Measurements from ENCODE around the gene RGMA. TPM values are rescaled to one million over a fixed set of nuclear protein-coding genes. Genes with fewer than 3 reads are reported as not detected.

Gene RGMA
- total RNA-seq, 5 donors from 2014 or later (not counting 1 experiment from before 2014, with no cell fraction given) = 0.15 to 0.44 (median 0.23) TPM; not detected in 2

DNA sequence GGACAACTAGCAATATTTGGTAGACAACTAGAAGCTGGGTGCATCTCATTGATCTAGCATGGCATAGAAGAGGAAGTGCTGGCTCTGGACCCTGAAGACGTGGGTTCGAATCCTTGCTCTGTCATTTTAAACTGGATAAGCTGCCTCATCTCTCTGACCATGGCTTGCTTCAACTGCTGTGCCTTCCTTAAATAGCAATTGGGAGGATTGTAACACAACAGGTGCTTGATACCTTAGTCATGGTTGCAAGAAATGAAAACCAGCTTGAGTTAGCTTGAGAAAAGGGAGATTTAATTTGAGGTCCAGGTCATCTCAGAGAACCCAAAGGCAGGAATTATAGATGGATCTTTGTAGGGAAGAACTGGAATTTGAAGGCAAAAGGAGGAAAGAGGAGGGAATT lies 14.8 kb upstream of the RGMA start:
- ATAC-seq (replicated peaks in 1 of 4) (no peak), DNase-seq (no peak)
- CTCF ChIA-PET = interaction anchor here in 1 of 2 donors (0.8 kb wide), 1 partner anchor 15 kb away, joined by 3 read pairs; the partner anchor contains the start of gene RGMA
- Mint-ChIP-seq H3K36me3 (no peaks in the 10 kb centered on the region), H3K4me3 (no peak overlapping the region), H3K4me1 (no peaks in the 10 kb centered on the region), H3K9me3 (peaks cover 0 to 8% (median 0%) of the 10 kb centered on the region in 3 donors), H3K27me3 (peaks cover 40 to 49% of the 10 kb centered on the region in 2 donors), H3K27ac (no peak overlapping the region)
- POLR2A ChIA-PET = no interaction called here
- 59% methylated on average over 2 of the region's 2 CpGs for WGBS (ENCODE audit: insufficient coverage)
- Histone ChIP-seq H3K27me3 (replicated peaks in 1 of 2; ENCODE audit: control insufficient read depth in 2 of 2, extremely low read depth in 1 of 2, insufficient read depth in 2 of 2, low read length in 1 of 2) (peaks cover 0 to 13% of the 10 kb centered on the region in 2 experiments), H3K9me3 (no peaks in the 10 kb centered on the region), H3K4me3 (ENCODE audit: control insufficient read depth in 1 of 2, extremely low read depth in 1 of 2, low read length in 1 of 2) (no peak overlapping the region), H3K27ac (ENCODE audit: low read length) (no peak overlapping the region), H3K36me3 (ENCODE audit: control insufficient read depth in 2 of 2, extremely low read depth in 1 of 2, insufficient read depth in 1 of 2, low read length in 1 of 2) (no peaks in the 10 kb centered on the region), H3K4me1 (ENCODE audit: control insufficient read depth in 1 of 2, extremely low read depth in 1 of 2, insufficient read depth in 2 of 2, low read length in 2 of 2) (no peaks in the 10 kb centered on the region)

DNA sequence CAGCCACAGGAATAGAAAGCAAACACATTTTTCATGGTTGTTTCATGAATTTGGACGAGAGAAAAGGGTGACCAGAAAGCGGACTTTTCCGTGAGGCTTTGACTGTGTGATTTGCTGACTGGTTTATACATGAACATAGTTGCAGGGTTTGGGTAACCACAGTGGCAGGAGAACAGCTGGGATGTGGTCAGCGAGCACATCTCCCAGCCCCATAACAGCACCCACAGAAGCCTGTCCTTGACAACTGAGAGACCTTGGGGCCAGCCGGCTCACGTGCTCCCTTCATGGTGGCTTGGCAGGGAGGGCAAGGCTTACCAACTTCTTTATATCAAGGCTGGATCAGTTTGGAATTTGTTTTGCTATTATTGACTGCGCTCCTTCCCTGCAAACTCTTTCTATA lies 13.2 kb upstream of the RGMA start:
- no peak for ATAC-seq (replicated peaks in 1 of 4)
- no peak for DNase-seq
- WGBS (ENCODE audit: insufficient coverage) = 77% methylated on average over 3 of the region's 7 CpGs
- Mint-ChIP-seq H3K4me1 (no peaks in the 10 kb centered on the region), H3K27ac (no peak overlapping the region), H3K27me3 (peaks cover 24 to 33% of the 10 kb centered on the region in 2 donors), H3K4me3 (no peak overlapping the region), H3K9me3 (peaks cover 0 to 8% (median 0%) of the 10 kb centered on the region in 3 donors), H3K36me3 (no peaks in the 10 kb centered on the region)
- CTCF ChIA-PET = interaction anchor here in 1 of 2 donors (0.6 kb wide), 1 partner anchor 550 kb away, joined by 3 read pairs; no protein-coding TSS in a partner anchor
- no peak overlapping the region for H3K4me3 ChIP-seq (ENCODE audit: control insufficient read depth in 1 of 2, extremely low read depth in 1 of 2, low read length in 1 of 2)
- H3K4me1 ChIP-seq (ENCODE audit: control insufficient read depth in 1 of 2, extremely low read depth in 1 of 2, insufficient read depth in 2 of 2, low read length in 2 of 2) = no peaks in the 10 kb centered on the region
- no peaks in the 10 kb centered on the region for H3K36me3 ChIP-seq (ENCODE audit: control insufficient read depth in 2 of 2, extremely low read depth in 1 of 2, insufficient read depth in 1 of 2, low read length in 1 of 2)
- POLR2A ChIA-PET = interaction anchor here in 1 of 2 donors (0.7 kb wide), 1 partner anchor 71 kb away, joined by 5 read pairs; no protein-coding TSS in a partner anchor
- H3K27me3 ChIP-seq (replicated peaks in 1 of 2; ENCODE audit: control insufficient read depth in 2 of 2, extremely low read depth in 1 of 2, insufficient read depth in 2 of 2, low read length in 1 of 2) = peaks cover 0 to 13% of the 10 kb centered on the region in 2 experiments
- H3K27ac ChIP-seq (ENCODE audit: low read length) = no peak overlapping the region
- no peaks in the 10 kb centered on the region for H3K9me3 ChIP-seq

DNA sequence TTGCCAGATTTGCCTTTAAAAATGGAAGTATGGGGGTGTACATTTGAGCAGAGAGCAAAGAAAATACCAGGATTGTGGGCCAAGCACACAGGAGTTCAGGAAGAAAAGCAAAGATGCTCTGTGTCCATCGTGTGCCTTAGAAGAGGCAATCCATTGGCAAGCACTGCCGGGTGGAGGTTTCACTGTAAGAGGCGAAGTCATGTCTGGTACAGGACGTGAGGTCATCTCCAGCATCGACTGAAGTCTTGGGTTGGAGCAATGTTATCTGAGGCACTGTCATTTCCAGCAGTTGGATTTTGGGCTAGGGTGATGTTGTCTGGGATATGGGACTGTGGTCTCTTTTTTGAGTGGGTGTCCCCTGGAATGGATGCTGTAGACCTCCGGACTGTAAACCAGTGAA lies 4.8 kb upstream of the RGMA start:
- H3K9me3 ChIP-seq = no peaks in the 10 kb centered on the region
- H3K36me3 ChIP-seq (ENCODE audit: control insufficient read depth in 2 of 2, extremely low read depth in 1 of 2, insufficient read depth in 1 of 2, low read length in 1 of 2) = no peaks in the 10 kb centered on the region
- CTCF ChIA-PET = no interaction called here
- Mint-ChIP-seq H3K4me3 (no peak overlapping the region), H3K27ac (no peak overlapping the region), H3K27me3 (peaks cover 10 to 22% of the 10 kb centered on the region in 2 donors), H3K9me3 (no peaks in the 10 kb centered on the region), H3K36me3 (no peaks in the 10 kb centered on the region), H3K4me1 (peaks cover 0 to 10% (median 8%) of the 10 kb centered on the region in 3 donors)
- peaks cover 6 to 22% of the 10 kb centered on the region in 2 experiments for H3K27me3 ChIP-seq (replicated peaks in 1 of 2; ENCODE audit: control insufficient read depth in 2 of 2, extremely low read depth in 1 of 2, insufficient read depth in 2 of 2, low read length in 1 of 2)
- H3K4me1 ChIP-seq (ENCODE audit: control insufficient read depth in 1 of 2, extremely low read depth in 1 of 2, insufficient read depth in 2 of 2, low read length in 2 of 2) = peaks cover 0 to 7% of the 10 kb centered on the region in 2 experiments
- no peak overlapping the region for H3K27ac ChIP-seq (ENCODE audit: low read length)
- POLR2A ChIA-PET = no interaction called here
- DNase-seq (no peak), ATAC-seq (replicated peaks in 1 of 4) (no peak)
- H3K4me3 ChIP-seq (ENCODE audit: control insufficient read depth in 1 of 2, extremely low read depth in 1 of 2, low read length in 1 of 2) = no peak overlapping the region
- WGBS (ENCODE audit: insufficient coverage) = 83% methylated on average over 6 of the region's 6 CpGs

DNA sequence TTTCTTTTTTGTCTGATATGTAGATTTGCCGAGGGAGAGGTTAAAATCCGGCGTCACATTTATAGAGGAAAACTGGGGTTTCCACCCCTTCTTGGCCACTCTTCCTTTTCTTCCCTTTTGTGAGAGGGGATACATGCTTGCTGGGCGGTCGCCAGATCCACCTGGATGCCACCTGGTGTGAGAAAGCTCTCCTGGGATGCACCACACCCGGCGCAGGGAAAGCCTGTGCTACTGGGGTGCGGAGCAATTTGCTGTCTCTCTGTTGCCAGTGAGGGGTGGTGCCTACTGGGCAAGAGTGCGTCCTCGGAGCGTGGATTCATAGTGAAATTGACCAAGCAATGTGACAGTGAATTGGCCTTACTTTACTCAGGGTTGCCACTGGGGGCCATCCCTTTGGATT lies 2.5 kb upstream of the RGMA start:
- H3K4me1 ChIP-seq (ENCODE audit: control insufficient read depth in 1 of 2, extremely low read depth in 1 of 2, insufficient read depth in 2 of 2, low read length in 2 of 2) = peaks cover 0 to 21% of the 10 kb centered on the region in 2 experiments
- H3K36me3 ChIP-seq (ENCODE audit: control insufficient read depth in 2 of 2, extremely low read depth in 1 of 2, insufficient read depth in 1 of 2, low read length in 1 of 2) = no peaks in the 10 kb centered on the region
- peaks cover 26 to 42% of the 10 kb centered on the region in 2 donors for H3K27me3 Mint-ChIP-seq
- no peak overlapping the region for H3K4me3 Mint-ChIP-seq
- H3K9me3 Mint-ChIP-seq = no peaks in the 10 kb centered on the region
- H3K27ac Mint-ChIP-seq = no peak overlapping the region
- ChIA-PET POLR2A (no interaction called here), CTCF (no interaction called here)
- no peak overlapping the region for H3K4me3 ChIP-seq (ENCODE audit: control insufficient read depth in 1 of 2, extremely low read depth in 1 of 2, low read length in 1 of 2)
- H3K27ac ChIP-seq (ENCODE audit: low read length) = no peak overlapping the region
- no peak for ATAC-seq (replicated peaks in 1 of 4)
- peaks cover 6 to 39% of the 10 kb centered on the region in 2 experiments for H3K27me3 ChIP-seq (replicated peaks in 1 of 2; ENCODE audit: control insufficient read depth in 2 of 2, extremely low read depth in 1 of 2, insufficient read depth in 2 of 2, low read length in 1 of 2)
- no peaks in the 10 kb centered on the region for H3K36me3 Mint-ChIP-seq
- H3K4me1 Mint-ChIP-seq = peaks cover 8 to 18% (median 17%) of the 10 kb centered on the region in 3 donors
- DNase-seq = no peak
- H3K9me3 ChIP-seq = no peaks in the 10 kb centered on the region
- 76% methylated on average over 8 of the region's 11 CpGs for WGBS (ENCODE audit: insufficient coverage)

DNA sequence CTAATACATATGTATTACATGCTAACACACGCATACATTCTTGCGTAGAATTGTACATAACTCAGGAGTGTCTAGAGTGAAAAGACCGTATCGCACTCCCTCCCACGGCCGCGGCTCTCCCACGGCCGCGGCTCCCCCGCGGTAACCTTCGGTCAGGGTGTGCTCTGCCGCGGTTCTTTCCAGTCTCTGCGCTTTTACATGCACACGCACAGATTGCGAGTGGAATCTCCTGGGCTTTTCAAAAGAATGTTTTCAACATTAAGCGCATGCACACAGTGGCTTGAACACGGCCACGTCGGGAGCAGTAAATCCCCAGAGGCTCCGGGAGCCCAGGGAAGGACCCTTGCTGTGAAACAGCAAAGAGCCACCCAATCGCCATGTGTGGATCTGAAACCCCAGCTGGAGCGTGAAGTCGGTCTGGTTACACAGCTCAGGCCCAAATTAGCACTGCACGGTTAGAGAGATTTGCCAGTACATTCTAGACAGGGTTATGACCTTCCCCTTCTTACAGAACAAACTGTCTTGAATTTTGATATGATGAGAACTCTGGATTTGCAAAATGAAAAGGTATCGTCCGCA lies 805 bp upstream of the RGMA start:
- peaks cover 38 to 55% of the 10 kb centered on the region in 2 donors for H3K27me3 Mint-ChIP-seq
- H3K36me3 Mint-ChIP-seq = no peaks in the 10 kb centered on the region
- ChIA-PET CTCF (no interaction called here), POLR2A (no interaction called here)
- no peak overlapping the region for H3K27ac ChIP-seq (ENCODE audit: low read length)
- no peaks in the 10 kb centered on the region for H3K36me3 ChIP-seq (ENCODE audit: control insufficient read depth in 2 of 2, extremely low read depth in 1 of 2, insufficient read depth in 1 of 2, low read length in 1 of 2)
- H3K4me1 ChIP-seq (ENCODE audit: control insufficient read depth in 1 of 2, extremely low read depth in 1 of 2, insufficient read depth in 2 of 2, low read length in 2 of 2) = peaks cover 0 to 21% of the 10 kb centered on the region in 2 experiments
- H3K27me3 ChIP-seq (replicated peaks in 1 of 2; ENCODE audit: control insufficient read depth in 2 of 2, extremely low read depth in 1 of 2, insufficient read depth in 2 of 2, low read length in 1 of 2) = peaks cover 6 to 41% of the 10 kb centered on the region in 2 experiments
- 9% methylated on average over 21 of the region's 29 CpGs for WGBS (ENCODE audit: insufficient coverage)
- no peaks in the 10 kb centered on the region for H3K9me3 ChIP-seq
- no peaks in the 10 kb centered on the region for H3K9me3 Mint-ChIP-seq
- peaks cover 8 to 18% (median 17%) of the 10 kb centered on the region in 3 donors for H3K4me1 Mint-ChIP-seq
- DNase-seq = no peak
- H3K27ac Mint-ChIP-seq = no peak overlapping the region
- H3K4me3 Mint-ChIP-seq = peak overlapping the region; percentile 63 to 74 (median 73)
- no peak for ATAC-seq (replicated peaks in 1 of 4)
- no peak overlapping the region for H3K4me3 ChIP-seq (ENCODE audit: control insufficient read depth in 1 of 2, extremely low read depth in 1 of 2, low read length in 1 of 2)

DNA sequence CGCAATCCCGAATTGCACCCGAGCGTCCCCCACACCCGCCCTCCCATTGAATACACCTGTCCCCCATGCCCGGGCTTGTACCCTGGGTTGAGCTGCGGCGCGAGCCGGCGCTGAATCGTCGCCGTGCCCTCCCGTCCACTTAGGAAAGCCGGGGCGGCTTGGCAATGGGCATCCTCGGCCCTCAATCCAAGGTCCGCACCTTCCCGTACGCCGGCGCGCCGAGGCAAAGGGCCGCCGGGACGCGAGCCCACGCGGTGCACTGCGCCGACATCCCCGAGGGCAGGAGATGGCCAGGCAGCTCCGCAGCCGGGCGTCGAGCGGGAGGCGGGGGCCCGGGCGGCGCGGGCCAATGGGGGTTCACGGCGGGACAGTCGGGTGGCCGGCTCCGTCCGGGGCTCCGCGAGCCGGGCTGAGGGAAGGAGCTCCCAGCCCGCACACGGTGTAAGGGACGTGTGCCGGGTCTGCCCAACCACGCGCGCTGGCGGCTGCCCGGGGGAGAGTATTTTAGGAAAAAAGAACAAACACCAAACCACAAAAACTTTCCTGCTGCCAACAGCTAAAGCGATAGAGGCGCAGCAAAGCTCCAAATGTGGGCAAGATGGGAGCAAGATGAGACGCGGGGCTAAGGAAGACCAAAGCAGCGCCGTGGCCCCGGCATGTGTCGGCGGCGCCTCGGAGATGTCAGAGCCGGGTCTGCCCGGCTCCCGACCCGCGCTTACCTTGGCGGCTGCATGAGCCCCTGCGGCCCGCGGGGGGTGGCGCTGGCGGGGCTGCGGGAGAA lies 621 bp downstream of the RGMA start:
- Mint-ChIP-seq H3K9me3 (no peaks in the 10 kb centered on the region), H3K36me3 (no peaks in the 10 kb centered on the region), H3K27me3 (peaks cover 48 to 65% of the 10 kb centered on the region in 2 donors), H3K4me3 (peak overlapping the region; percentile 74 to 83 (median 76)), H3K27ac (no peak overlapping the region), H3K4me1 (peaks cover 8 to 18% (median 17%) of the 10 kb centered on the region in 3 donors)
- peaks cover 0 to 21% of the 10 kb centered on the region in 2 experiments for H3K4me1 ChIP-seq (ENCODE audit: control insufficient read depth in 1 of 2, extremely low read depth in 1 of 2, insufficient read depth in 2 of 2, low read length in 2 of 2)
- H3K27ac ChIP-seq (ENCODE audit: low read length) = no peak overlapping the region
- peaks cover 6 to 45% of the 10 kb centered on the region in 2 experiments for H3K27me3 ChIP-seq (replicated peaks in 1 of 2; ENCODE audit: control insufficient read depth in 2 of 2, extremely low read depth in 1 of 2, insufficient read depth in 2 of 2, low read length in 1 of 2)
- ATAC-seq (replicated peaks in 1 of 4) = peak; percentile 48 to 53 (median 50)
- H3K4me3 ChIP-seq (ENCODE audit: control insufficient read depth in 1 of 2, extremely low read depth in 1 of 2, low read length in 1 of 2) = peak overlapping the region; percentile 24 to 68
- H3K9me3 ChIP-seq = no peaks in the 10 kb centered on the region
- CTCF ChIA-PET = interaction anchor here (0.6 to 2.3 kb wide), 21 partner anchors 8 to 1236 kb away, joined by 3 to 23 read pairs (median 3); no protein-coding TSS in a partner anchor
- WGBS (ENCODE audit: insufficient coverage) = 1% methylated on average over 74 of the region's 85 CpGs
- H3K36me3 ChIP-seq (ENCODE audit: control insufficient read depth in 2 of 2, extremely low read depth in 1 of 2, insufficient read depth in 1 of 2, low read length in 1 of 2) = no peaks in the 10 kb centered on the region
- POLR2A ChIA-PET = interaction anchor here in 1 of 2 donors (0.5 kb wide), 1 partner anchor 1032 kb away, joined by 3 read pairs; no protein-coding TSS in a partner anchor
- peak in 8 of 35 experiments; percentile 7 to 28 (median 16) for DNase-seq

Data from T-cell (primary cell).